IMR-90 (cell line): Measurements from ENCODE around the gene LBP. TPM values are rescaled to one million over a fixed set of nuclear protein-coding genes. Genes with fewer than 3 reads are reported as not detected.
A peak's percentile ranks its signal among the peaks of the same experiment; 100 is the strongest.

Experiments used
- ATAC-seq: fragments of 200-7000 bp; cut with Tn5 transposase; 2 replicates; pipeline ENCODE4 v1.9.1; 2020; ENCODE audit warnings: low read depth, mild to moderate bottlenecking, moderate library complexity
- BruUV-seq: library from RNA; stranded (reverse); fragments of 400-500 nt; replicated peaks from 2 replicates; lab custom pipeline; 2021; lab: Mats Ljungman, UMichigan
- CTCF ChIA-PET: fragments of 300-600 bp; formaldehyde crosslinking; extraction: SDS; loops from one replicate; lab custom pipeline; 2021; ENCODE audit warnings: antibody characterized with exemption; lab: Yijun Ruan, JAX
- POLR2A ChIA-PET: fragments of 300-600 bp; sonication (Branson Sonifier 250); formaldehyde crosslinking; loops from one replicate; lab custom pipeline; 2022; ENCODE audit warnings: antibody characterized with exemption; ENCODE audit not compliant: unreplicated experiment; lab: Charles Lee
- DNase-seq: peaks from one replicate; pipeline ENCODE4 v3.0.0; 2013
- H2AFZ ChIP-seq: replicated peaks from 2 replicates; pipeline ENCODE3; 2013; ENCODE audit warnings: low read length, mild to moderate bottlenecking; ENCODE audit not compliant: poor library complexity
- H2AK5ac ChIP-seq: 2 replicates; pipeline ENCODE4 v1.6.1; 2013; ENCODE audit warnings: low read depth, low read length, inconsistent platforms
- H2AK9ac ChIP-seq: replicated peaks from 2 replicates; pipeline ENCODE3; 2013; ENCODE audit warnings: mild to moderate bottlenecking, low read depth, low read length, moderate library complexity; ENCODE audit not compliant: poor library complexity
- H2BK120ac ChIP-seq: 2 replicates; pipeline ENCODE4 v1.6.1; 2013; ENCODE audit warnings: low read depth, low read length, inconsistent platforms
- H2BK15ac ChIP-seq: 3 replicates; pipeline ENCODE4 v1.6.1; 2013; ENCODE audit warnings: low read depth, low read length, inconsistent platforms
- H2BK20ac ChIP-seq: 2 replicates; pipeline ENCODE4 v1.6.1; 2013; ENCODE audit warnings: low read depth, mild to moderate bottlenecking, inconsistent platforms, low read length, moderate library complexity
- H2BK5ac ChIP-seq: 2 replicates; pipeline ENCODE4 v1.6.1; 2013; ENCODE audit warnings: mild to moderate bottlenecking, low read depth, low read length, inconsistent platforms; ENCODE audit not compliant: poor library complexity, severe bottlenecking
- H3K14ac ChIP-seq: replicated peaks from 2 replicates; pipeline ENCODE4 v1.6.1; 2013; ENCODE audit warnings: low read depth, low read length, inconsistent platforms
- H3K18ac ChIP-seq: 2 replicates; pipeline ENCODE4 v1.6.1; 2013; ENCODE audit warnings: low read depth, low read length, control low read depth
- H3K23ac ChIP-seq: 2 replicates; pipeline ENCODE4 v1.6.1; 2013; ENCODE audit warnings: low read depth, low read length, inconsistent platforms
- H3K27ac ChIP-seq: 2 replicates; pipeline ENCODE4 v1.5.1; 2013; ENCODE audit warnings: mild to moderate bottlenecking, control low read depth, low read length; ENCODE audit not compliant: insufficient read depth
- H3K27me3 ChIP-seq: 2 replicates; pipeline ENCODE4 v1.6.1; 2013; ENCODE audit warnings: low read length; ENCODE audit not compliant: control insufficient read depth, insufficient read depth
- H3K36me3 ChIP-seq: 2 replicates; pipeline ENCODE4 v1.6.1; 2013; ENCODE audit warnings: low read length, mixed read lengths; ENCODE audit not compliant: control insufficient read depth, insufficient read depth
- H3K4ac ChIP-seq: 2 replicates; pipeline ENCODE4 v1.6.1; 2013; ENCODE audit warnings: low read depth, low read length, inconsistent platforms
- H3K4me1 ChIP-seq: 2 replicates; pipeline ENCODE4 v1.6.1; 2013; ENCODE audit warnings: low read length, mixed read lengths; ENCODE audit not compliant: control insufficient read depth, insufficient read depth
- H3K4me2 ChIP-seq: 2 replicates; pipeline ENCODE4 v1.6.1; 2013; ENCODE audit warnings: low read depth, mild to moderate bottlenecking, control low read depth, low read length, moderate library complexity
- H3K4me3 ChIP-seq: 2 replicates; pipeline ENCODE4 v1.5.1; 2013; ENCODE audit warnings: low read depth, mild to moderate bottlenecking, control low read depth, low read length, moderate library complexity; ENCODE audit not compliant: insufficient read depth
- H3K56ac ChIP-seq: 2 replicates; pipeline ENCODE4 v1.6.1; 2013; ENCODE audit warnings: low read length, inconsistent platforms; ENCODE audit not compliant: insufficient read depth; ENCODE audit errors: extremely low read depth
- H3K79me1 ChIP-seq, 2 experiments: 2 replicates each; pipeline ENCODE4 v1.6.1; 2013; ENCODE audit warnings: low read length in 2 of 2, inconsistent platforms in 1 of 2, low read depth in 1 of 2
- H3K9ac ChIP-seq: 2 replicates; pipeline ENCODE4 v1.6.1; 2013; ENCODE audit warnings: low read depth, low read length, control low read depth
- H3K9me1 ChIP-seq: 2 replicates; pipeline ENCODE4 v1.6.1; 2013; ENCODE audit warnings: low read length, inconsistent platforms; ENCODE audit not compliant: insufficient read depth
- H3K9me3 ChIP-seq: 2 replicates; pipeline ENCODE4 v1.6.1; 2013; ENCODE audit warnings: low read length; ENCODE audit not compliant: control insufficient read depth, insufficient read depth
- H4K20me1 ChIP-seq: 2 replicates; pipeline ENCODE4 v1.6.1; 2013; ENCODE audit warnings: low read length, inconsistent platforms; ENCODE audit not compliant: insufficient read depth
- H4K5ac ChIP-seq: 2 replicates; pipeline ENCODE4 v1.6.1; 2013; ENCODE audit warnings: mild to moderate bottlenecking, low read depth, low read length, control low read depth
- H4K8ac ChIP-seq, 2 experiments: 2 replicates each; pipeline ENCODE4 v1.6.1; 2013; ENCODE audit warnings: low read depth in 2 of 2, low read length in 2 of 2, control low read depth in 1 of 2, inconsistent platforms in 1 of 2
- H4K91ac ChIP-seq: 2 replicates; pipeline ENCODE4 v1.6.1; 2013; ENCODE audit warnings: low read depth, low read length, inconsistent platforms; ENCODE audit not compliant: insufficient read depth
- CEBPB ChIP-seq: IDR thresholded peaks from 2 replicates; pipeline ENCODE4 v1.6.1; 2012; ENCODE audit warnings: low read depth, low read length, improper control_type of control experiment
- ELK1 ChIP-seq: fragments of 150-350 bp; IDR thresholded peaks from 2 replicates; pipeline ENCODE4 v1.6.1; 2016; ENCODE audit warnings: low read depth, mild to moderate bottlenecking, low read length, moderate library complexity, borderline replicate concordance
- MAFK ChIP-seq: IDR thresholded peaks from 2 replicates; pipeline ENCODE4 v1.6.1; 2012; ENCODE audit warnings: low read depth, low read length, improper control_type of control experiment
- MXI1 ChIP-seq: IDR thresholded peaks from 2 replicates; pipeline ENCODE4 v1.6.1; 2012; ENCODE audit warnings: low read depth, mild to moderate bottlenecking, low read length, moderate library complexity, borderline replicate concordance
- NFE2L2 ChIP-seq: fragments of 150-350 bp; IDR thresholded peaks from 2 replicates; pipeline ENCODE4 v1.6.1; 2016; ENCODE audit warnings: low read depth, mild to moderate bottlenecking, low read length
- POLR2A ChIP-seq: IDR thresholded peaks from 2 replicates; pipeline ENCODE4 v1.6.1; 2012; ENCODE audit warnings: mild to moderate bottlenecking, low read depth, low read length
- RAD21 ChIP-seq: IDR thresholded peaks from 2 replicates; pipeline ENCODE4 v1.6.1; 2012; ENCODE audit warnings: low read length, improper control_type of control experiment
- RCOR1 ChIP-seq: IDR thresholded peaks from 2 replicates; pipeline ENCODE4 v1.6.1; 2012; ENCODE audit warnings: mild to moderate bottlenecking, low read length, improper control_type of control experiment; ENCODE audit not compliant: insufficient replicate concordance
- RFX5 ChIP-seq: IDR thresholded peaks from 2 replicates; pipeline ENCODE4 v1.8.0; 2012; ENCODE audit warnings: low read depth, mild to moderate bottlenecking, low read length, moderate library complexity
- WGBS, 2 experiments: methylation state at CpG; one replicate each; pipeline versions ENCODE4 v1.1.5 to v1.1.7; 2013; ENCODE audit warnings: missing lambda C conversion rate in 2 of 2; ENCODE audit not compliant: insufficient read length in 1 of 2; ENCODE audit errors: extremely low coverage in 2 of 2; 5-methylcytosine and 5-hydroxymethylcytosine counted together
- dilution Hi-C: fragments of 300-500 bp; cut with HindIII; formaldehyde crosslinking; loops from one replicate; pipeline ENCODE4 v1.14.3; 2018; ENCODE audit warnings: low sequenced_read_pairs; ENCODE audit not compliant: unreplicated experiment
- in situ Hi-C: fragments of 300-500 bp; cut with MboI; formaldehyde crosslinking; loops from 3 replicates; pipeline ENCODE4 v1.14.3; 2019; ENCODE audit warnings: low sequenced_read_pairs, inconsistent platforms, mixed read lengths
- intact Hi-C: fragments of 100-400 bp; cut with micrococcal nuclease; formaldehyde crosslinking; loops from 2 replicates; pipeline ENCODE4 v1.10.0; 2022
- polyA plus RNA-seq, 3 experiments: library from polyadenylated mRNA; depleted of rRNA; stranded (reverse); fragments of >200 nt; gene quantifications; 2 replicates each; pipeline ENCODE4 v1.2.3, GENCODE V29; 2012; ENCODE audit warnings: low replicate concordance in 1 of 3
- total RNA-seq: library from RNA; depleted of rRNA; stranded (reverse); fragments of >200 nt; gene quantifications from 2 replicates; pipeline ENCODE4 v1.2.3, GENCODE V29; 2012

Gene LBP
- total and polyA plus RNA-seq, 2 of the 4 experiments (the other 2 are of a cell fraction) = not detected

- H3K4ac ChIP-seq = no peak overlapping the region
- no peak overlapping the region for H2BK15ac ChIP-seq
- no peak overlapping the region for H4K5ac ChIP-seq
- H2BK20ac ChIP-seq = no peak overlapping the region
- peak overlapping the region; percentile 33 for H2AFZ ChIP-seq
- H2BK5ac ChIP-seq = no peak overlapping the region
- no peak overlapping the region for H3K9ac ChIP-seq
- 91% methylated on average over 4 of the region's 6 CpGs; no CpG with 5 or more reads in 1 of the 2 experiments for WGBS, 2 experiments
- H3K36me3 ChIP-seq = no peaks in the 10 kb centered on the region
- H3K9me1 ChIP-seq = 0 out of 2 replicates have a peak, but pooled peaks cover 2% of the 10 kb centered on the region
- H4K8ac ChIP-seq = no peak overlapping the region
- in situ Hi-C loops (loop anchor here (10.0 kb wide), 1 partner anchor 235 kb away; no protein-coding TSS in a partner anchor), dilution Hi-C loops (no loop called here), intact Hi-C loops (no loop called here)
- no peak overlapping the region for H3K14ac ChIP-seq
- TF ChIP-seq CEBPB = no peak
- no peak for TF ChIP-seq POLR2A
- no peak for TF ChIP-seq MAFK
- TF ChIP-seq NFE2L2 = no peak
- no peak for TF ChIP-seq RFX5
- TF ChIP-seq MXI1 = no peak
- TF ChIP-seq RCOR1 = no peak
- TF ChIP-seq ELK1 = no peak
- TF ChIP-seq RAD21 = no peak
- DNase-seq = no peak
- CTCF ChIA-PET = interaction anchor here (1.3 kb wide), 1 partner anchor 9 kb away, joined by 7 read pairs; no protein-coding TSS in a partner anchor
- no peak overlapping the region for H3K18ac ChIP-seq
- no peak for ATAC-seq
- H3K23ac ChIP-seq = no peak overlapping the region
- no peak overlapping the region for H2BK120ac ChIP-seq
- no TSS peak for BruUV-seq
- no peak overlapping the region for H2AK9ac ChIP-seq
- POLR2A ChIA-PET = no interaction called here
- 0 out of 2 replicates have a peak overlapping the region, but pooled peaks have one; percentile 46 for H2AK5ac ChIP-seq
- no peak overlapping the region for H3K27ac ChIP-seq
- H3K9me3 ChIP-seq = no peaks in the 10 kb centered on the region
- H3K56ac ChIP-seq = no peak overlapping the region
- H3K27me3 ChIP-seq = peaks cover 21% of the 10 kb centered on the region
- H3K4me2 ChIP-seq = no peak overlapping the region
- H3K4me3 ChIP-seq = no peak overlapping the region
- no peaks in the 10 kb centered on the region for H4K20me1 ChIP-seq
- H3K79me1 ChIP-seq = no peaks in the 10 kb centered on the region
- peak overlapping the region; percentile 28 for H4K91ac ChIP-seq
- H3K4me1 ChIP-seq = peaks cover 5% of the 10 kb centered on the region
Observed at GRCh38 chr20:38299963-38300362, 46.3 kb upstream of the LBP start.
